ENCODE measurements around the gene PHRF1. TPM values are rescaled to one million over a fixed set of nuclear protein-coding genes. Genes with fewer than 3 reads are reported as not detected.

PHRF1 gene
- total RNA-seq: 32.9 and 36.8 TPM in 2 replicates

GRCh38 chr11:575996-576768 lies at the start of gene PHRF1:
Gene PHRF1 (plus strand): TSS chr11:576470. CDS start chr11:581513, 5,043 bp downstream.

GRCh38 chr11:535519-536454 lies 40.5 kb upstream of the PHRF1 start, which contains the start of gene HRAS:
Gene HRAS (minus strand): TSS chr11:535576.

GRCh38 chr11:536841-537621 lies 39.2 kb upstream of the PHRF1 start, which contains the start of gene LRRC56:
Gene LRRC56 (plus strand): TSS chr11:537527. CDS start chr11:540685, 3,158 bp downstream.

GRCh38 chr11:560305-561147 lies 15.7 kb upstream of the PHRF1 start, which contains the start of the genes LMNTD2 and RASSF7:
Gene LMNTD2 (minus strand): TSS chr11:560738. CDS start chr11:560716, 22 bp downstream.
Gene RASSF7 (plus strand): TSS chr11:560970. CDS start chr11:561769, 799 bp downstream.

GRCh38 chr11:615504-616319 lies 39.4 kb downstream of the PHRF1 start, which contains the start of gene IRF7:
Gene IRF7 (minus strand): TSS chr11:615950. CDS start chr11:615364, 586 bp downstream.

GRCh38 chr11:624705-625635 lies 48.7 kb downstream of the PHRF1 start, which contains the start of gene CDHR5:
Gene CDHR5 (minus strand): TSS chr11:624955. CDS start chr11:624902, 53 bp downstream.

GRCh38 chr11:626475-627307 lies 50.4 kb downstream of the PHRF1 start, which contains the start of gene SCT:
Gene SCT (minus strand): TSS chr11:627181. CDS start chr11:627143, 38 bp downstream.

GRCh38 chr11:636511-637332 lies 60.5 kb downstream of the PHRF1 start, which contains the start of gene DRD4:
Gene DRD4 (plus strand): TSS chr11:637269. CDS start chr11:637305, 36 bp downstream.

Small RNA genes within 50 kb of the gene (small RNA-seq; reads per million reads assigned to genes)
- gene MIR210: 108 reads per million, percentile 98 among the genes with 10 or more reads in this experiment

Other genes starting within 250 kb of the PHRF1 start
- gene B4GALNT4, start 207.0 kb upstream of the PHRF1 start, total RNA-seq: 1.5 and 3.7 TPM in 2 replicates
- 3.8 and 4.7 TPM in 2 replicates for gene PKP3, start 182.3 kb upstream of the PHRF1 start, total RNA-seq
- gene SIGIRR, start 161.5 kb upstream of the PHRF1 start, total RNA-seq: 11.5 and 13.6 TPM in 2 replicates
- gene ANO9, start 134.5 kb upstream of the PHRF1 start, total RNA-seq: not detected in 2 replicates
- 25.4 and 35.9 TPM in 2 replicates for gene PTDSS2, start 126.2 kb upstream of the PHRF1 start, total RNA-seq
- 359 and 417 TPM in 2 replicates for gene RNH1, start 69.2 kb upstream of the PHRF1 start, total RNA-seq
- gene HRAS, start 40.9 kb upstream of the PHRF1 start, total RNA-seq: 24.5 and 27.4 TPM in 2 replicates
- gene LRRC56, start 38.9 kb upstream of the PHRF1 start, total RNA-seq: 0.65 and 0.85 TPM in 2 replicates
- 0.61 and 0.97 TPM in 2 replicates for gene LMNTD2, start 15.7 kb upstream of the PHRF1 start, total RNA-seq
- gene RASSF7, start 15.5 kb upstream of the PHRF1 start, total RNA-seq: 3.7 and 7.7 TPM in 2 replicates
- 10.6 and 18.5 TPM in 2 replicates for gene IRF7, start 39.5 kb downstream of the PHRF1 start, total RNA-seq
- gene CDHR5, start 48.5 kb downstream of the PHRF1 start, total RNA-seq: not detected in 2 replicates
- gene SCT, start 50.7 kb downstream of the PHRF1 start, total RNA-seq: not detected in 2 replicates
- 0.12 and 0.32 TPM in 2 replicates for gene DRD4, start 60.8 kb downstream of the PHRF1 start, total RNA-seq
- gene DEAF1, start 118.8 kb downstream of the PHRF1 start, total RNA-seq: 37.0 and 40.8 TPM in 2 replicates
- 8.9 and 17.2 TPM in 2 replicates for gene TMEM80, start 119.3 kb downstream of the PHRF1 start, total RNA-seq
- gene EPS8L2, start 129.8 kb downstream of the PHRF1 start, total RNA-seq: 19.3 and 31.7 TPM in 2 replicates
- gene TALDO1, start 171.0 kb downstream of the PHRF1 start, total RNA-seq: 92.8 and 94.2 TPM in 2 replicates
- 48.3 and 49.3 TPM in 2 replicates for gene GATD1, start 201.0 kb downstream of the PHRF1 start, total RNA-seq
- 0.97 and 1.9 TPM in 2 replicates for gene CEND1, start 213.6 kb downstream of the PHRF1 start, total RNA-seq
- gene SLC25A22, start 221.8 kb downstream of the PHRF1 start, total RNA-seq: 14.2 and 17.4 TPM in 2 replicates
- 4.4 and 5.6 TPM in 2 replicates for gene PIDD1, start 228.8 kb downstream of the PHRF1 start, total RNA-seq
- gene RPLP2, start 233.5 kb downstream of the PHRF1 start, total RNA-seq: 47.4 and 134 TPM in 2 replicates
- 29.4 and 33.1 TPM in 2 replicates for gene PNPLA2, start 242.4 kb downstream of the PHRF1 start, total RNA-seq

Data from hair follicle dermal papilla cell (primary cell).